GM21737 (cell line): Measurements from ENCODE around the gene TKFC.

Experiments
- ATAC-seq: cut with Tn5 transposase; IDR thresholded peaks from one replicate; pipeline ENCODE4 v1.9.1; 2021; ENCODE audit warnings: mild to moderate bottlenecking, moderate library complexity; ENCODE audit not compliant: unreplicated experiment

TKFC gene

GRCh38 chr11:61332797-61333549, at the start of gene TKFC, which contains the start of gene DDB1:
TSS of gene TKFC (plus strand) at chr11:61333228. CDS start at chr11:61334729, 1,501 bp downstream.
TSS of gene DDB1 (minus strand) at chr11:61333105. CDS start at chr11:61332968, 137 bp downstream.
- peak; percentile 88 for ATAC-seq

- ATAC-seq, result no peak
Measured at GRCh38 chr11:61283613-61284012, 49.4 kb upstream of the TKFC start.

- ATAC-seq, result no peak
Measured at GRCh38 chr11:61287338-61287977, 45.6 kb upstream of the TKFC start.

GRCh38 chr11:61290905-61291690, 41.9 kb upstream of the TKFC start:
- ATAC-seq, result no peak

GRCh38 chr11:61292356-61292755, 40.7 kb upstream of the TKFC start:
- no peak for ATAC-seq

GRCh38 chr11:61293867-61294716, 38.9 kb upstream of the TKFC start:
- peak; percentile 39 for ATAC-seq

GRCh38 chr11:61294717-61295595, 38.1 kb upstream of the TKFC start, which contains the start of gene VWCE:
TSS of gene VWCE (minus strand) at chr11:61295316. CDS start at chr11:61295037, 279 bp downstream.
- ATAC-seq, result peak; percentile 65

- ATAC-seq, result peak; percentile 4
Measured at GRCh38 chr11:61295596-61295926, 37.5 kb upstream of the TKFC start.

GRCh38 chr11:61297341-61297740, 35.7 kb upstream of the TKFC start:
- ATAC-seq, result no peak

- no peak for ATAC-seq
Measured at GRCh38 chr11:61297746-61298145, 35.3 kb upstream of the TKFC start.

- ATAC-seq, result no peak
Measured at GRCh38 chr11:61298663-61299244, 34.3 kb upstream of the TKFC start.

- no peak for ATAC-seq
Measured at GRCh38 chr11:61302550-61302949, 30.5 kb upstream of the TKFC start.

GRCh38 chr11:61303725-61304124, 29.3 kb upstream of the TKFC start:
- ATAC-seq, result no peak

- no peak for ATAC-seq
Measured at GRCh38 chr11:61305417-61305816, 27.6 kb upstream of the TKFC start.

GRCh38 chr11:61306221-61306620, 26.8 kb upstream of the TKFC start:
- no peak for ATAC-seq

GRCh38 chr11:61307354-61307753, 25.7 kb upstream of the TKFC start:
- ATAC-seq, result no peak

GRCh38 chr11:61309141-61309540, 23.9 kb upstream of the TKFC start:
- ATAC-seq, result no peak

GRCh38 chr11:61309739-61310138, 23.3 kb upstream of the TKFC start:
- no peak for ATAC-seq

GRCh38 chr11:61310749-61311148, 22.3 kb upstream of the TKFC start:
- no peak for ATAC-seq
